HG03354 (cell line): ENCODE results near the gene WNT5A.

Experiments
- ATAC-seq: cut with Tn5 transposase; IDR thresholded peaks from one replicate; pipeline ENCODE4 v1.9.1; 2021; ENCODE audit warnings: mild to moderate bottlenecking; ENCODE audit not compliant: unreplicated experiment, poor library complexity, severe bottlenecking

WNT5A gene

DNA sequence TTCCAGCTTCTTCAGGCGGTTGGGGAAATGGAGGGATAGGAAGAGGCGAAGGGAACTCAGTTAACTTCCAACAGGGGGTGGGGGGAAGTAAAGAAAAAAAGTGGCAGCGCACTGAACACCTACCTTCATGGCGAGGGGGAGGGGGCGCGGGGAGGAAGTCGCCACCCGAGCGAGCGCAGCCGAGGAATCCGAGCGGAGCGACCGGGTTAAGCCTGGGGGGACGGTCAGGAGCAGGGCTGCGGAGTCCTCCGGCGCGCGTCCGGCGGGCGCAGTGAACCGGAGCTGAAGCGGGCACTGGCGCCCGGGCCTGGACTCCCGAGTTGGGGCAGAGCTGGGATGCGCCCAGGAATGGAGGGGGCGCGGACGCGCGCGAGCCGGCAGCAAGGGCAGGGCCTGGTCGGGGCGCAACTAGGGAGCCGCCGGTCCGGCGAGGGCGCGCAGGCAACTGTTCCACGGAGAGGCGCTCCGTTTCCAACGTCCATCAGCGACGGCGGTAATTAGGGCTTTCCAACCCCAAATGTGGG is at the start of gene WNT5A:
Gene WNT5A, minus strand, starts transcription at position 450 of the 524 bp plus-strand sequence. Its CDS starts 321 bp downstream, at position 129.
- ATAC-seq: no peak

- ATAC-seq: no peak
Measured at GRCh38 chr3:55534876-55535275, 47.8 kb upstream of the WNT5A start.

- ATAC-seq: no peak
Measured at GRCh38 chr3:55532806-55533205, 45.7 kb upstream of the WNT5A start.

- ATAC-seq: no peak
Measured at GRCh38 chr3:55531321-55531720, 44.2 kb upstream of the WNT5A start.

- no peak for ATAC-seq
Measured at GRCh38 chr3:55527361-55527760, 40.3 kb upstream of the WNT5A start.

- no peak for ATAC-seq
Measured at GRCh38 chr3:55526332-55527030, 39.4 kb upstream of the WNT5A start.

DNA sequence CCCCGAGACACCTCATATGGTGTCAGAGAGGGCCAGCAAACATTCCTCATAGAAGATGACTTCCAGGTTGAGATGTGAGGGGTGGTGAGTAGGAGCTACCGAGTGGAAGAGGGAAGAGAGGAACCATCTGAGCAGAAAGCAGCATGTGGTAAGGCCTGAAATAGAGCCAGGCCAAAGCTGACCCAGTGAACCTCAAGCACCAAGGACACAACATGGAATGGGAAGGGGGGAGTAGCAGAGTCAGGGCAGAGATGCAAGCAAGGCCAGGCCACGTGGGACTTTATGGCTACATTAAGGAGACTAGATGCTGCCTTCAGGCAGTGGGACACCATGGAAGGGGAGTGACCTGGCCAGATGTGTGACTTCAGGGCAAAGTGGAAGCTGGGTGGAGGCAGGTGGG is 38.3 kb upstream of the WNT5A start:
- ATAC-seq: no peak

GRCh38 chr3:55524565-55525244 is 37.6 kb upstream of the WNT5A start:
- ATAC-seq: no peak

GRCh38 chr3:55523471-55523870 is 36.4 kb upstream of the WNT5A start:
- no peak for ATAC-seq

DNA sequence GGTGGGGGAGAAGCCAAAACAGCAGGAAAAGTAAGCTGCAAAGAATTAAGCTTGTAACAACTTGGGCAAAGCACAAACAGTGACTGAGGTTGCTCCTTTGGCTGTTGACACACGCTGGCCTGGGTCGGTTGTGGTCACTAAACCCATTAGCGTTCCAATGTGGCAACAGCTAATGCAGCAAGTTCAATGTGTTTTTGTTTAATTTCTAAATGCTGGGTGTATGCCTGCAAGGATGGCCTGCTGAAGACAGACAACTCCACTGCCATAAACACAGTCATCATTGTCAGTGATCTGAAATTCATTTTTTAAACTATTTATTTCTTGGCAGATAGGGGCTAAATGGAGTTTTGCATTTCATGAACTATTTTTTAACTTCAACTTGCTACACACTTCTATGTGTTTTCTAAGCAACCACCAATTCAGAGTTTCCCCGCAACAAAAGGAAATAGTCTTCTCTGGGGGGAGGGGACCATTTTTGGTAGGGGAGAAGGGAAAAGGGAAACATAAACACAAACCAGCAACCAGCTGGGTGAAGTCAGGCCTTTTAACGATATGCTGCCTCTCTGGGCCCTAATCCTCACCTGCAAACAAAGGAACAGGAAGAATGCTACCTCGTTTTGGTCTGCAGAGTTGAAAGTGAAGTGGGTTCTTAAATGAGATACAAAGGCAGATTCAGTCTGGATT is 34.8 kb upstream of the WNT5A start:
- ATAC-seq: no peak

- no peak for ATAC-seq
Measured at GRCh38 chr3:55521064-55521737, 34.1 kb upstream of the WNT5A start.

DNA sequence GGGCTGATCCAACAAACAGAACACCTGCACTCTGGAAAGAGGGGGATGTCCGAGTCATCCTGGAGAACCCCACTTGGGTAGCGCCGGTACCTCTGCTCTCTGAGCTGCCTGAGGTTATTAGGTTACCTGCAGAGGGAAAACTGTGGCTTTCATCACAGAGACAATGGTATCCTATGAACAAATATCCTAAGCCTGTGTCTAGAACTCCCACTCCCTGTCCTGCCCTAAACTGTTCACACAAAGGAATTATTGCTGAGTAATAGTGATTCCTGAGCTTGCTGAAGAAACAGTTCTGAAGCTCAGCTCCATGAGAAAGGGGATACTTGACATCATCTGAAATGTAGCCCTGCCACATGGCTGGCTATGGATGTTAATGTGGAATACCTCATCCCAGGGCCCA is 31.9 kb upstream of the WNT5A start:
- no peak for ATAC-seq

DNA sequence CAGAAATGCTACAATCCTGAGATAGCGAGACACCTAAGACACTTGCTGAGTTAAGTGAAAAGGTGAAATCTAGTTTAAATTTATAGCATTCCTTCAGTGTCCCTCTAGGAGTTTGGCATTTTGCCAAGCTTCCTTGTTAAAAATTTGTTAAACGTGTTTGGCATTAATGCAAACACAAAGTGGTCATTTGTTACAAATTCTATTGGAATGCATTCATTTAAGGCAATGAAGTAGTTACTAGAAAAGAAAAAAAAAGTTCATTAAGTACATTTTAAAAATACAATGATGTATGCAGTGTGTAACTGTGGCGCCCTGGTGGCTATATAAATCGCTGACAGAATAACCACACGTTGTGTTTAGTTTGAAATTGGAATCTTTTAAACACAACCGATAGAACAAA is 31.3 kb upstream of the WNT5A start:
- no peak for ATAC-seq

DNA sequence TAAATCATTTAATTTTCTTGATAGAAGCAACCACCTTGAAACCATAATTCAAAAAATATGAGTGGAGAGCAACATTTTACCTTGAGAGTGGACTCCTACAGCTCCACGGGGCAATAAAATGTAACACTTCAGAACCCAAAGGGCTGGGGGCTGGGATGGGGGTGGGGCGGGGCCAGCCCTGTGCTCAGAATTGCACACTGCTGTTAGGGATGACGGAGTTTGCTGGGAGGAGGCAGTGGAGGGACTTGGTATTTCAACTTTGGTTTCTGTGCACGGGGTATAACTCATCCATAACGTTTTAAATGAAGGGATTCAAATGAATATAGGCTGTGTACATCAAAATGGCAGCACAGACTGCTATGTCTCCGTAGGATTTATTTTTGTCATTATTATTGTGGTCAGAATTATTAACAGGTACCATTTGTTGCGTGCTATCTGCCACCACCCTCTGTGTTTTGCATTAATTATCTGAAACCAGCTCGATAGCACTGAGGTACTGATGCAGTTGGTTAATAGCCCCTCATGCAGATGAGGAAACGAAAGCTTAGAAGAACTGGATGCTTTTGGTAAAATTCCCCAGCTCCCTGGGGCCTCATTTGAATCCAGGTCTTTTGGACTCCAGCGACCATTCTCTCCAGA is 29.4 kb upstream of the WNT5A start:
- no peak for ATAC-seq

DNA sequence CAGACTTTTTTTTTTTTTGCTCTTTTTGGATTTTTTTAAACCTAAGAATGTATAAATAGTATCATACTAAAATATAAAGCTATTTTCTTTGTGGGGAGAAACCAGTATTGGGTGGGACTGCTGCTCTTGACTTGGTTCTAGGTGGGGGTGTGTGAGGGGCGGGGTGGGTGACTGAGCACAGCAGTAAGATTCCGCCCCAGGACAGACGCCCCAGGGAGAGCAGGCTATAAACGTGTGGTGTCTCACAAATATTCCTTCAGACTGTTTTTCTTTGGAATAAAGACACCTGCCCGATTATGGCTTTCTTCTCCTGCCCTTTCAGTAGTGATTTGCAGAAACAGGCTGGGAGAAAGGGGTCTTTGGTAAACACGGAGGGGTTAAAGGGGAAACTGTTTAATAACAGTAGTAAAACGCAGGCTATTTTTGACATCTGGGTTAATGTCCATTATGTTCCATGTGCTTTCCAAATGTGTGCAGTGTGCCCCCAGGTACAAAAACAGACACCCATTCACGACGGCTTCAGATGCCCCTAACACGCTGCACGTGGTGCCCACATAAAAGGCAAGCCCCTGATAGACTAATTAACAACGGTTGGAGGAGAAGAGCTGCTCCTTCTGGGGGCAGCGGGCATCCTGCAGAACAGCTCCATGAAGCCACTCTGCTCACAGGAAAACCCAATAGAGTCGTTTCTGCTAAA is 28.6 kb upstream of the WNT5A start:
- no peak for ATAC-seq

- ATAC-seq: no peak
Measured at GRCh38 chr3:55514962-55515361, 27.9 kb upstream of the WNT5A start.

GRCh38 chr3:55512571-55513343 is 25.7 kb upstream of the WNT5A start:
- ATAC-seq: no peak

DNA sequence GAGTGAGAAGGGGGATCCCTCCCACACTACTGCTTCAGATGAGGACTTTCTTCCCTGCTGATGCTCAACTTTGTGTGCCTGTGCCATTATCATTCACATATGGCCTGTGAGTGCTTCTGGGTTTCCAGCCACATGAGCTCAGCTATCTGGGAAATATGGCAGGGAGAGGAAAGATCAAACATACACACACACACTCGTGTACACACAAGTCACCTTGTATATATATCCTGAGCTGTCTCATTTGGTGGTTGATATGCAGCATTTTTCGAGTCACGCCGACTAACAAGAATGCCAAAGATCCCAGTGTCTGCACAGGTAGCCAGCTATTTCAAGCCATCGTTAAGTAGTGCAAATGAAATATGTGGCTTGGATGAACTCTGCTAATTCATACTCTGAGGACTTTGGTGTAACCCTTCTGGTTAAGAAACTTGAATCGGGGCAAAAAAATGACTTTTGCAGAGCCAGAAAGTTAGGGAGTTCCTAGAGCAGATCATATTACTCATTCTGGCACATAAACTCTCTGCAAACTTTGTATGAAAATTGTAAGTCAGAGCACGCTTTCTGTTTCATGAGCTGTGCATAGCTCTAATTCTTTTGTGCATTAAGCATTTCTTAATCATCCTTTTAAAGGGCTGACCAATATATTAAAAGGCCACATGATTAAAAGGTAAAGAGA is 24.9 kb upstream of the WNT5A start:
- ATAC-seq: no peak
